GM19035 (cell line): Measurements from ENCODE around the gene ZBTB8OS.
"Not testable (repeated sequence)": the region's sequence is repeated elsewhere in the genome, so short reads cannot be mapped to it uniquely, and the experiment has no call there.

ENCODE experiments used
- ATAC-seq: cut with Tn5 transposase; IDR thresholded peaks from one replicate; pipeline ENCODE4 v1.9.1; 2021; ENCODE audit not compliant: unreplicated experiment

Gene ZBTB8OS

DNA sequence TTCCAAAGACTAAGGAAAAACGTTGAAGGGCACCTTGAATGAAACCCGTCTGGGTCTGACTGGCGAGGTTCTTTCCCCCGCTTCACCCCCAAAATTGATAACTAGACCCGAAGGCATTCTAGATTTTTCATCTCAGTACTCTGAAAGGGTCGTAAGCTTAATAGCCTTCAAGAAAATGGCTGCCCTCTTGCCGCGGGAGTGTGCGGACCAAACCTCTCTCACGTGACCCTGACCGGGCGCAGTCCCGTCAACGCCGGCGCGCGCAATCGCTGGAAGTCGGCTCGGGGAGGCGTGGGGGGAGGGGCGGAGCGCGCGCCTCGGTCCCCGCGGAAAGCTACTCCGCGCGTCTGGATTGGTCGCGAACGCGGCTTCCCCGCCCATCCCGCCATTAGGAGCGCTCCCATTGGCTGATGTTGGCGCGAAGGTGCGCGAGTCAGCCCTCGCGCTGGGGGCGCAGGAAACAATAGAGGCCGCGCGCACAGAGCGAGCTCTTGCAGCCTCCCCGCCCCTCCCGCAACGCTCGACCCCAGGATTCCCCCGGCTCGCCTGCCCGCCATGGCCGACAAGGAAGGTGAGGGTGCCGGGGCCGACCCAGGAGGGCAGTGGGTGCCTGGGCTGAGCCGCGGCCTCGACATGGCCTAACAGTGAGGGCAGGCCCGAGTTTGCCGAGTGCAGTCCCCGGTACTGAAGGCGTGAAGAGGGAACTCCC is 556 bp upstream of the ZBTB8OS start, which contains the start of gene RBBP4:
Gene RBBP4, plus strand, starts transcription at position 457 of the 709 bp plus-strand sequence. Its CDS starts 99 bp downstream, at position 556.
- ATAC-seq: peak; percentile 84

DNA sequence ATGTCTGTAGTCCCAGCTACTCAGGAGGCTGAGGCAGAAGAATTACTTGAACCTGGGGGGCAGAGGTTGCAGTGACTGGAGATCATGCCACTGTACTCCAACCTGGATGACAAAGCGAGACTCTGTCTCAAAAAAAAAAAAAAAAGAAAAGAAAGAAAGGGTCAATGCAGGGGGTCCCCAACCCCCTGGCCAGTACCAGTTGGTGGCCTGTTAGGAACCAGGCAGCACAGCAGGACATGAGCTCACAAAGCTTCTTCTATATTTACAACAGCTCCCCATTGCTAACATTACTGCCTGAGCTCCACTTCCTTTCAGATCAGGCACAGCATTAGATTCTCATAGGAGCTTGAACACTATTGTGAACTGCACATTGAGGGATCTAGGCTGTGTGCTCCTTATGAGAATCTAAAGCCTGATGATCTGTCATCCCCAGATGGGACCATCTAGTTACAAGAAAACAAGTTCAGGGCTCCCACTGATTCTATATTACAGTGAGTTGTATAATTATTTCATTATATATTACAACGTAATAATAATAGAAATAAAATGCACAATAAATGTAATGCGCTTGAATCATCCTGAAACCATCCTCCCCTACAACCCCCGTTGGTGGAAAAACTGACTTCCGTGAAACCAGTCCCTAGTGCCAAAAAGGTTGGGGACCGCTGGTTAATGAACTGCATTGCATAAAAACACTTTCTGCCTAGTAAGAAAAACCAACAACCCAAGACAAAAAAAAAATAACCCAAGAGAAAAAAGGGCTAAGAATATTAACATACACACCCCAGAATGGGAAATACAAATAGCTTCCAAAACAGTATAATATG is 2.8 kb downstream of the ZBTB8OS start:
- ATAC-seq: no peak

DNA sequence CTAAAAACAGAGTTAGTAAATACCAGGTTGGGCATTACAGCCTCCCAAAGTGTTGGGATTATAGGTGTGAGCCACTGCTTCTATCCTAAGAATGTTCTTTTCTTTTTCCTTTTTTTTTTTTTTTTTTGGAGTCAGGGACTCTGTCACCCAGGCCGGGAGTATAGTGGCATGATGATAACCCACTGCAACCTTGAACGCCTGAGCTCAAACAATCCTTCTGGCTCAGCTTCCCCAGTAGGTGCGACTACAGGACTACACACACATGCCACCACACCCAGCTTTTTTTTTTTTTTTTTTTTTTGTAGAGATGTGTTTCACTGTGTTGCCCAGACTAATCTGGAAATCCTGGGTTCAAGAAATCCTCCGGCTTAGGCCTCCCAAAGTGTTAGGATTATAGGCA is 5.9 kb downstream of the ZBTB8OS start:
- no peak for ATAC-seq

DNA sequence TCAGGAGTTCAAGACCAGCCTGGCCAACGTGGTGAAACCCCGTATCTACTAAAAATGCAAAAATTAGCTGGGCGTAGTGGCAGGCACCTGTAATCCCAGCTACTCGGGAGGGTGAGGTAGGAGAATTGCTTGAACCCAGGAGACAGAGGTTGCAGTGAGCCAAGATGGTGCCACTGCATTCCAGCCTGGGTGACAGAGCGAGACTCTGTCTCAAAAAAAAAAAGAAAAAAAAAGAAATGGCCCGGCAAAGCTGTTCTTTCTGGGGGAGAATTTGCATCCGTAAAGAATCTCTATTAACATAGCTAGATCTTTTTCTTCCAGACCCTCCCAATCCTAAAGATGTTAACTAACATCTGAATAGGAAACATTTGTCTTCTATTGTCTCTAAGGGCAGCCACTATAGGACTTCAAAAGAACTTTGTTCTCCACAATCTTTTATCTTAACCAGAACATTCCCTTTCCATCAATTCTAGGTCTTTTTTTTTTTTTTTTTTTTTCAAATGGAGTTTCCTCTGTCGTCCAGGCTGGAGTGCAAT is 8.0 kb downstream of the ZBTB8OS start:
- ATAC-seq: not testable (repeated sequence)

DNA sequence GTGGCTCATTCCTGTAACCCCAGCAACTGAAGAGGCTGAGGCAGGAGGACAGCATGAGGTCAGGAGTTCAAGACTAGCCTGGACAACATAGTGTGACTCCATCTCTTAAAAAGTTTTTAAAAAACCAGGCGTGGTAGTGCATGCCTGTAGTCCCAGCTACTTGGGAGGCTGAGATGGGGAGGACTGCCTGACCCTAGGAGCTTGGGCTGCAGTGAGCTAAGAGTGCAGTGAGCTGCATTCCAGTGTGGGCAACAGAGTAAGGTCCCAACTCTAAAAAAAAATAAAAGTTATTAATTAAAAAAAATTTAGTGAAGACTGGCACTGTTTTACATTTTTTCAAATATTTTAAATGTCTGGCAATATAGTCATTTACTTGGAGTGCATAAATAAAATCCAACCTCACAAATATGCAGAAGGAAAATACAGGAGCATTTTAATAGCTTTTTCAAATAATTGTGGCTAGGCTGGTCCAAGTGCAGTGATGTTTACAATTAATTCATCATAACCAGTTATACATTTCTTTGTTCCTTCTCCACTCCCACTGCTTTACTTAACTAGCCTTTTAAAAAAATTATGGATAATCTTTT is 10.8 kb downstream of the ZBTB8OS start:
- no peak for ATAC-seq

DNA sequence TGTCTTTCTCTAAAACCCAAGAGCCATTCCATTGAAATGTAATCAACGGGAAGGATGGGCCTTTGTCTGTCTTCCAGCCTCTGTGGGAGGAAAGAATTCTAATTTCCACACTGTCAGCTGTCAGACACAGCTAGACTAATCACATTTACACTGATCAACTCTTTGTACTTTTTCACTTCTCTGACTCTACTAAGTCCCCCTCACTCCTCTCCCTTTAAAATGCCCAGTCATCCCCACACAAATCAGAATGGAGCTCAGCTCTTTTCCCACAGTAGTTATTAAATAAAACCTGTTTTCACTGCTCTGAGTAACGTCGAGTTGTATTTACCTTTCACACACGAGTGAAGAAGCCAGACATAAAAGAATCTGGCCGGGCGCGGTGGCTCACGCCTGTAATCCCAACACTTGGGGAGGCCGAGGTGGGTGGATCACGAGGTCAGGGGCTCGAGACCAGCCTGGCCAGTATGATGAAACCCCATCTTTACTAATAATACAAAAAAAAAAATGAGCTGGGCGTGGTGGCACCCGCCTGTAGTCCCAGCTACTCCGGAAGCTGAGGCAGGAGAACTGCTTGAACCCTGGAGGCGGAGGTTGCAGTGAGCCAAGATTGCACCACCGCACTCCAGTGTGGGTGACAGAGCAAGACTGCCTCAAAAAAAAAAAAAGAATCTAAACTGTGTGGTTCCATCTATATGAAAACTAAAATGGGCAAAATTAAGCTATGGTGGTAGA is 13.3 kb downstream of the ZBTB8OS start:
- no peak for ATAC-seq

DNA sequence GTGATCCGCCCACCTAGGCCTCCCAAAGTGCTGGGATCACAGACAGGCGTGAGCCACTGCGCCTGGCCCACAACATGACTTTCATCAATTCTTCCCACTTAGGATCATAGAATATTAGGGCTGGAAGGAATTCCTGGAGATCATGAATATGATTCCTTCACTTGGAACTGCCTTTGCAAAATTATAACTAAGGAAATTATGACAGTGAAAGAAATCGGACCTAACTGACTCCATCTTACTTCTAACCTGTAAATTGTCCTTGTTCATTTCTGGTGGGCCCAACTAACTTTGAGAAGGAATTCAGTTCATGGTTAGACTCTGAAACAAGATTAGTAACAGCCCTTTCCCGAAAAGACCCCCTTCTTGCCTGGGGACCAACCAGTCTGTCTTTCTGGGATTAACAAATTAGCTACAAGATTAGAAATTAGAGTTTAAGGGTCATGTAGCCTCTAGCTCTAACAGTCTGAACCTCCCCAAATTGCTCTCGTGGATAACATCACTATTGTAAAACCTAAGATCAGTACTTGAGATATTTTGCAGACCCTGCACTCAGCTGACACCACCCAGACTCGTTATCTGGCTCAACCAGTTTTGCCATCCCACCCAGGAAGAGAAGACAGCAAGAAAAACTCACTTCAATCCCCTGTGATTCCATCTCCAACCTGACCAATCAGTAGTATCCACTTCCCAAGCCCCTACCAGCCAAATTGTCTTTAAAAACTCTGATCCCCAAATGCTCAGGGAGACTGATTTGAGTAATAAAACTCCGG is 14.7 kb downstream of the ZBTB8OS start:
- no peak for ATAC-seq

DNA sequence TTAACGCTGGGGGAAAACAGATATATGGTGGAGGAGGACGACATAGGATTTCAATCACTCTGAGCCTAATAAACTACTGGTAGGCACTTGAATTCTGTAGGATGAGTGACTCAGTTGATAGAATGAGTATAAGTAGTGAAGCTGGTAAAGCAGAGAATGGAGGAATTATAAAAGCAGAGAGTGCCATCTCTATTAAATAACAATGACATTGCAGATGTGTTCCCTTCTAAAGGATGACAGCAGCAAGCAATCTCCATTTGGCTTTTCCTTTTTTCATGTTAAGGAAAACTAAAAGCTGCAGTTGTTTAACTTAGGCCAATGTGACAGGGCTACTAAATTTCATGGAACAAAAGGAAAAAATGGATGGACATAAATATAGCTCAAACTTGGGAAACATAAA is 17.5 kb downstream of the ZBTB8OS start:
- no peak for ATAC-seq

DNA sequence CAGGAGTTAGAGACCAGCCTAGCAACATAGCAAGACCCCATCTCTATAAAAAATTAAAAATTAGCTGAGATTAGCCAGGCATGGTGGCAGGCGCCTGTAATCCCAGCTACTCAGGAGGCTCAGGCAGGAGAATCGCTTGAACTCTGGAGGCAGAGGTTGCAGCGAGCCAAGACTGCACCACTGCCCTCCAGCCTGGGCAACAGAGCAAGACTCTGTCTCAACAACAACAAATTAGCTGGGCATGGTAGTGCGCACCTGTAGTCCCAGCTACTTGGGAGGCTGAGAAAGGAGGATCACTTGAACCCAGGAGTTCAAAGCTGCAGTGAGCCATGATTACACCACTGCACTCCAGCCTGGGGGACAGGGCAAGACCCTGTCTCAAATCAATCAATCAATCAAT is 20.2 kb downstream of the ZBTB8OS start:
- not testable (repeated sequence) for ATAC-seq

DNA sequence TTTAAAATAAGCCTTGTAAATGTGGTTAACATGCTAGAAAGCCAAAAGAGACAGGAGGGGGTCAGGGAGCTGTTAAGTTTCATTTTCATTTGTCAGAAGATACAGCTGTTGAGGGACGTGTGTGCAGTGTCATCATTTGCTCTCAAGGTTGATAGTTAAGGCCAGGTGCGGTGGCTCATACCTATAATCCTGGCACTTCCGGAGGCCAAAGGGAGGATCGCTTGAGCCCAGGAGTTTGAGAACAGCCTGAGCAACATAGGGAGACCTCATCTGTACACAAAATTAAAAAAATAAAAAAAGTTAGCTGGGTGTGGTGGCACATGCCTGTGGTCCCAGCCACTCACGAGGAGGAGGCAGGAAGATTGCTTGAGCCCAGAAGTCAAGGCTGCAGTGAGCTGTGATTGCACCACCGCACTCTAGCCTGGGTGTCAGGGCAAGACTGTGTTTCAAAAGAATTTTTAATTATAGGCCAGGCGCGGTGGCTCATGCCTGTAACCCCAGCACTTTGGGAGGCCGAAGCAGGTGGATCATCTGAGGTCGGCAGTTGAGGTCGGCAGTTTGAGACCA is 22.7 kb downstream of the ZBTB8OS start:
- no peak for ATAC-seq

DNA sequence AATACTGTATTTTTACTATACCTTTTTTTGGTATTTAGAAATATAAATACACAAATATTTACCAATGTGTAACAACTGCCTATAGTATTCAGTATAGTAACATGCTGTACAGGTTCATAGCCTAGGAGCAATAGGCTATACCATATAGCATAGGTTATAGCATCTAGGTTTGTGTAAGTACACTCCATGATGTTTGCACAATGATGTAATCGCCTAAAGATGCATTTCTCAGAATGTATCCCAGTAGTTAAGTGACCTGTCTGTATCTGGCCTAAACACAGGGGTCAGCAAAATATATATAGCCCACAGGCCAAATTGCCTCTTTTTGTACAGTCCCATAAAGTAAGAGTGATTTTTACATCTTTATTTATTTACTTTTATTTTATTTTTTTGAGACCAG is 24.2 kb downstream of the ZBTB8OS start:
- no peak for ATAC-seq

DNA sequence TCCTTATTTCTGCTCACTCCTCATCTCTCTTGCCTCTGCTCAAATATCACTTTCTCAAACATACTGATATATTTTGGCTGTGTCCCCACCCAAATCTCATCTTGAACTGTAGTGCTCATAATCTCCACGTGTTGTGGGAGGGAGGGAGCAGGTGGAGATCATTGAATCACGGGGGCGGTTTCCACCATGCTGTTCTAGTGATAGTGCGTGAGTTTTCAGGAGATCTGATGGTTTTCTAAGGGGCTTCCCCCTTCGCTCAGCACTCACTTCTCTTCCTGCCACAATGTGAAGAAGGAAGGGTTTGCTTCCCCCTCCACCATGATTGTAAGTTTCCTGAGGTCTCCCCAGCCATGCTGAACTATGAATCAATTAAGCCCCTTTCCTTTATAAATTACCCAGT is 26.6 kb downstream of the ZBTB8OS start:
- no peak for ATAC-seq

DNA sequence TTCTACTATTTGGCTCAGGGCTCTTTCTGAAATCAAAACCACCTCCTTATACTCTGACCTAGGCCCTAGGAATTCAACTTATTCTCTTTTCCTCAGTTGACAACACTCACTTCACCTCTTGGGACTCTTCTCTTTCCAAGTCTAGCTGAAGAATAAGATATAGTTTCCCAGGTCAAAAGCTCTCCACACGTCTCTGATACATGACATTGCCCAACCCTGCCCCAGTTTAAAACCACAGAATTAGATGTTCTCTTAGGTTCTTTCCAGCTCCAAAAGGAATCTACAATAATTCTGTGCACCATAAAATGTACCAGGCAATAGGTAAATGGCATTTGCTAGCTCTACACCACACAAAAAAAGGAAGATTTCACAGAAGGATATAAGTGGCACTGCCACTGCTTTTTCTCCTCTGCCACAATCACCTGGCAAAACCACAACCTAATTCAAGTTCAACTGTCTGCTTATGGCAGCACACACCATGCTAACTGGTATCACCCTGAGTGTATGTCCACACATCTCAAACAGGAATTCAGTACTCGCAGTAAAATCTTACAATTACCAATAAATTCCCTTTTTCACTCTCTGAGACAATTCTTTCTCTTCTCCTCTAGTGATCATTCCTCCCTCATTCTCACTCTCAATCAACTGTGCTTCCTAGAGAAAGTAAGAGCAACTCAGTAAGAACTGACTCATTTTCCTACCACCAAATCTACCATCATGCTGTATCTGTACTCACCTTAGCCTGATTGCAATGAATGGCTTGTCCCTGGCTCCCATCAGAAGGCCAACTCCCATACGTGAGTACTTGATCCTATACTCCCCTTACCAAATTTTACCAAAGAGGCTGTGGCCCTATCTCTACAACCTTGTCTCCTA is 27.3 kb downstream of the ZBTB8OS start:
- no peak for ATAC-seq

DNA sequence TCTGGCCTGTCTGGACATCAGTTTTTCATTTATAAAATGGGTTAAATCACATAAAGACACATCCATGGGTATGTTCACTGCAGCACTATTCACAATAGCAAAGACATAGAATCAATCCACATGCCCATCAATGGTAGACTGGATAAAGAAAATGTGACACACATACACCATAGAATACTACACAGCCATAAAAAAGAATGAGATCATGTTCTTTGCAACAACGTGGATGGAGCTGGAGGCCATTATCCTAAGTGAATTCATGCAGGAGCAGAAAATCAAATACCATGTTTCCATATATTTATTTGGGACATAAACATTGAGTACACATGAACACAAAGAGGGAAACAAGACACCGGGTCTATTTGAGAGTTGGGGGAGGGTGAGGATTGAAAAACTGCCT is 28.1 kb downstream of the ZBTB8OS start:
- no peak for ATAC-seq

DNA sequence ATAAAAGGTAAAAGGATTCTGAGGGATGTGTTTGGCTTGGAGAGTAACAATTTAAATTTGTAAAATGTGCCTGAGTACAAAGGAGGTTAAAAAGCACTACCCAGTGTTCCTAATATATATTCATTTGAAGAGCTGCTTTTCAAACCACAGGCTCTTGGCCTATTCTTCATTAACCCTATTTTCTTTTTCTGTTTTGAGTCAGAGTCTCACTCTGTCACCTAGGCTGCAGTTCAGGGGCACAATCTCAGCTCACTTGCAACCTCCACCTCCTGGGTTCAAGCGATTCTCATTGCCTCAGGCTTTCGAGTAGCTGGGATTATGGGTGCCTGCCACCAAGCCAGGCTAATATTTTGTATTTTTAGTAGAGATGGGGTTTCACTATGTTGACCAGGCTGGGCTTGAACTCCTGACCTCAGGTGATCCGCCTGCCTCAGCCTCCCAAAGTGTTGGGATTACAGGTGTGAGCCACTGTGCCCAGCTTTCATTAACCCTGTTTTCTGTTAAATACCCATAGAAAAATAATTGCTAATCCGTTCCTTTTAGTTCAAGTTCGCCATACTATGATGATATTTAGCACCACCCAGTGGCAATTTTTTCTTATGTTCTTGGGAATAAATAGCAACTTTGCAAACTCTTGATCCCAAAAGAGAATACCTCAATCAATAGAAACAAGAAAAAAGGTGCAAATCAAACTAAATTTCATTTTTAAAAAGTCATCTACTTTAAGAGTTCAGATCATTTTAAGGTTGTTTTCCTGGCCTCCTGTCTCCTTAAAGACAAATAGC is 30.5 kb downstream of the ZBTB8OS start:
- ATAC-seq: peak; percentile 60

DNA sequence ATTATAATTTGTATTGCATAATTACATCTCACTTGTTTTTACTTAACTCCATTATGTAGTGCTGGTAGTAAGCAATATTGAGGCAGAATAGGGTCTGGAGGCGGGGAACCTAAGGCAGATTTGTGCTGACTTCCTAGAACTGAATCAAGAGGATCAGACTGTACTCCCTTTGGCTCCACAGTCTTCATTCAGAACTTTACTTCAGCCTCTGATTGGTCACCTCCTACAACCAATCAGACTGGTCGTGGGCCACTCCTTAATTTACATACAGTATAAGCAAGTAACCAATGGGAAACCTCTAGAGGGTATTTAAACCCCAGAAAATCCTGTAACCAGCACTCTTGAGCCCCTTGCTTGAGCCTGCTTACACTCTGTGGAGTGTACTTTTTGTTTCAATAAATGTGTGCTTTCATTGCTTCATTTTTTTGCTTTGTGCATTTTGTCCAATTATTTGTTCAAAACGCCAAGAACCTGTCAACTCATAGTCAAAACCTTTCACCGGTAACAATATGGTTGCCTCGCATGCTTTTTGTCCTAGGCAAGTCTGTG is 31.6 kb downstream of the ZBTB8OS start:
- ATAC-seq: no peak

DNA sequence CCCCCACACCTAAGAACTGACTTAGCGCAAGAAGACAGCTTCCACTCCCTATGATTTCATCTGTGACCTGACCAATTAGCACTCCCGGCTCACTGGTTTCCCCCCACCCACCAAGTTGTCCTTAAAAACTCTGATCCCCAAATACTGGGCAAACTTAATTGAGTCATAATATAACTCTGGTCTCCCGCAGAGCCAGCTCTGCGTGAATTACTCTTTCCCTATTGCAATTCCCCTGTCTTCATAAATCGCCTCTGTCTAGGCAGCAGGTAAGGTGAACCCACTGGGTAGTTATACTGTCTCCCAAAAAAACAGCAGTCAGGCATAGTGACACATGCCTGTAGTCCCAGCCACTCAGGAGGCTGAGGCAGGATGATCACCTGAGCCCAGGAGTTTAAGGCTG is 36.9 kb downstream of the ZBTB8OS start:
- ATAC-seq: no peak
